KBM-7 (cell line): ENCODE results near the gene POLR2M.

Experiments used
- DNase-seq: peaks from one replicate; pipeline ENCODE4 v3.0.0-alpha.2; 2015
- in situ Hi-C: fragments of 300-500 bp; cut with MboI; formaldehyde crosslinking; loops from 2 replicates; pipeline ENCODE4 v1.14.3; 2020; ENCODE audit warnings: low sequenced_read_pairs, low pct_unique_long_range_greater_than_20kb, mixed read lengths

The POLR2M gene

GRCh38 chr15:57732526-57733331 lies 26.2 kb downstream of the POLR2M start:
- in situ Hi-C loops, result no loop called here
- peak; percentile 44 for DNase-seq

- in situ Hi-C loops, result no loop called here
- DNase-seq, result no peak
Measured at GRCh38 chr15:57734860-57735259, 28.3 kb downstream of the POLR2M start.

- DNase-seq, result no peak
- in situ Hi-C loops, result no loop called here
Measured at GRCh38 chr15:57735431-57735830, 28.9 kb downstream of the POLR2M start.

GRCh38 chr15:57735891-57736290 lies 29.4 kb downstream of the POLR2M start:
- no peak for DNase-seq
- in situ Hi-C loops, result no loop called here

GRCh38 chr15:57736591-57736990 lies 30.1 kb downstream of the POLR2M start:
- in situ Hi-C loops, result no loop called here
- no peak for DNase-seq

- in situ Hi-C loops, result no loop called here
- no peak for DNase-seq
Measured at GRCh38 chr15:57738734-57739237, 32.3 kb downstream of the POLR2M start.

- in situ Hi-C loops, result no loop called here
- DNase-seq, result no peak
Measured at GRCh38 chr15:57740048-57740447, 33.5 kb downstream of the POLR2M start.

GRCh38 chr15:57741089-57741488 lies 34.6 kb downstream of the POLR2M start:
- in situ Hi-C loops, result no loop called here

GRCh38 chr15:57743424-57743823 lies 36.9 kb downstream of the POLR2M start:
- no peak for DNase-seq
- in situ Hi-C loops, result no loop called here

More at GRCh38 chr15:57741089-57741488, 34.6 kb downstream of the POLR2M start:
- no peak for DNase-seq

- in situ Hi-C loops, result no loop called here
- DNase-seq, result no peak
Measured at GRCh38 chr15:57746786-57747185, 40.3 kb downstream of the POLR2M start.

GRCh38 chr15:57747206-57747896 lies 40.8 kb downstream of the POLR2M start:
- in situ Hi-C loops, result no loop called here
- no peak for DNase-seq

GRCh38 chr15:57751177-57751800 lies 44.8 kb downstream of the POLR2M start:
- in situ Hi-C loops, result no loop called here
- no peak for DNase-seq

- in situ Hi-C loops, result no loop called here
- DNase-seq, result no peak
Measured at GRCh38 chr15:57752436-57752835, 45.9 kb downstream of the POLR2M start.

GRCh38 chr15:57752840-57753239 lies 46.3 kb downstream of the POLR2M start:
- in situ Hi-C loops, result no loop called here
- no peak for DNase-seq

- no peak for DNase-seq
- in situ Hi-C loops, result no loop called here
Measured at GRCh38 chr15:57756466-57756865, 50.0 kb downstream of the POLR2M start.

- in situ Hi-C loops, result no loop called here
- DNase-seq, result no peak
Measured at GRCh38 chr15:57758560-57758959, 52.0 kb downstream of the POLR2M start.

- in situ Hi-C loops, result no loop called here
Measured at GRCh38 chr15:57761562-57761961, 55.0 kb downstream of the POLR2M start.

GRCh38 chr15:57762302-57762701 lies 55.8 kb downstream of the POLR2M start:
- DNase-seq, result no peak
- in situ Hi-C loops, result no loop called here

More at GRCh38 chr15:57761562-57761961, 55.0 kb downstream of the POLR2M start:
- DNase-seq, result no peak

- in situ Hi-C loops, result no loop called here
- DNase-seq, result no peak
Measured at GRCh38 chr15:57763176-57763964, 56.9 kb downstream of the POLR2M start.
